GM18951 (cell line): ENCODE measurements around the gene KIF5A.
"Not testable (repeated sequence)": the region's sequence is repeated elsewhere in the genome, so short reads cannot be mapped to it uniquely, and the experiment has no call there.

Source experiments
- POLR2A ChIP-seq: IDR thresholded peaks from 4 replicates; pipeline ENCODE4 v1.6.1; 2011; ENCODE audit warnings: mild to moderate bottlenecking; ENCODE audit not compliant: insufficient read length, insufficient read depth; ENCODE audit errors: extremely low read depth
- in situ Hi-C: fragments of 300-500 bp; cut with MboI; formaldehyde crosslinking; loops from one replicate; pipeline ENCODE4 v1.12.0; 2022; ENCODE audit warnings: low sequenced_read_pairs, mixed read lengths, inconsistent platforms; ENCODE audit not compliant: unreplicated experiment

Gene KIF5A

GRCh38 chr12:57616383-57617101 lies 66.7 kb downstream of the KIF5A start:
- no peak for TF ChIP-seq POLR2A
- in situ Hi-C loops: no loop called here

GRCh38 chr12:57617942-57618341 lies 68.1 kb downstream of the KIF5A start:
- in situ Hi-C loops: no loop called here
- no peak for TF ChIP-seq POLR2A

- in situ Hi-C loops: not testable (repeated sequence)
These were observed 68.6 kb downstream of the KIF5A start for GRCh38 chr12:57618431-57618830.

- no peak for TF ChIP-seq POLR2A
- in situ Hi-C loops: no loop called here
These were observed 69.2 kb downstream of the KIF5A start for GRCh38 chr12:57618966-57619433.

GRCh38 chr12:57619434-57620244 lies 69.8 kb downstream of the KIF5A start:
- in situ Hi-C loops: no loop called here
- no peak for TF ChIP-seq POLR2A

- in situ Hi-C loops: no loop called here
- no peak for TF ChIP-seq POLR2A
These were observed 70.5 kb downstream of the KIF5A start for GRCh38 chr12:57620245-57620935.

- no peak for TF ChIP-seq POLR2A
- in situ Hi-C loops: no loop called here
These were observed 71.2 kb downstream of the KIF5A start for GRCh38 chr12:57620936-57621496.

- in situ Hi-C loops: no loop called here
- no peak for TF ChIP-seq POLR2A
These were observed 71.9 kb downstream of the KIF5A start for GRCh38 chr12:57621497-57622292.

GRCh38 chr12:57622293-57623245 lies 72.7 kb downstream of the KIF5A start:
- no peak for TF ChIP-seq POLR2A
- in situ Hi-C loops: no loop called here

- in situ Hi-C loops: no loop called here
- no peak for TF ChIP-seq POLR2A
These were observed 73.5 kb downstream of the KIF5A start for GRCh38 chr12:57623385-57623784.

GRCh38 chr12:57623811-57624390 lies 74.1 kb downstream of the KIF5A start:
- in situ Hi-C loops: no loop called here
- TF ChIP-seq POLR2A: no peak
